OCI-LY3 (cell line): ENCODE data around the gene TRIM15.

Experiments
- EZH2phosphoT487 ChIP-seq: fragments of 200-600 bp; shearing (Covaris generic); IDR thresholded peaks from 2 replicates; pipeline ENCODE4 v1.6.1; 2018; ENCODE audit warnings: antibody characterized with exemption, mixed run types, low read depth
- TF ChIP-seq, protein P1 (sequence below): fragments of 200-600, 300-600 bp; sonication (generic); IDR thresholded peaks from 2 replicates; pipeline ENCODE4 v1.5.1; 2014; ENCODE audit warnings: antibody characterized with exemption, low read length, low read depth

DNA sequence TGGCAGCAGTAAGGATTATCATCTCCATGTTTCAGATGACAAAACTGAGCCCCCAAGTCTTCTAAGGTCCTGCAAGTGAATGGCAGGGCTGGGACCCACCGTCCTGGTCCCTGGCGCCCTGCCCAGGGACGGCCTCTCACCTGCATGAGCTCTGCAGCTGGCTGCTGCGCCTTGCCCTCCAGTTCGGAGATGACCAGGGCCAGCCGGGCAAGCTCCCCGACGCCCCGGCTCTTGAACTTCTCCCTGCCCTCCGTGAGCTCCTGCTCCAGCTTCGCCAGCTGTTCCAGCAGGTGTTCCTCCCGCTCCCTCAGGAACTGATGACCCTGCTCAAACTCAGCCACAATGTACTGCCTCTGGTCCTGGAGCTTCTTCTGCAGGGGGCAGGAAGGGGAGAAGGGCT, 33.0 kb downstream of the TRIM15 start:
- TF ChIP-seq, protein P1, sequence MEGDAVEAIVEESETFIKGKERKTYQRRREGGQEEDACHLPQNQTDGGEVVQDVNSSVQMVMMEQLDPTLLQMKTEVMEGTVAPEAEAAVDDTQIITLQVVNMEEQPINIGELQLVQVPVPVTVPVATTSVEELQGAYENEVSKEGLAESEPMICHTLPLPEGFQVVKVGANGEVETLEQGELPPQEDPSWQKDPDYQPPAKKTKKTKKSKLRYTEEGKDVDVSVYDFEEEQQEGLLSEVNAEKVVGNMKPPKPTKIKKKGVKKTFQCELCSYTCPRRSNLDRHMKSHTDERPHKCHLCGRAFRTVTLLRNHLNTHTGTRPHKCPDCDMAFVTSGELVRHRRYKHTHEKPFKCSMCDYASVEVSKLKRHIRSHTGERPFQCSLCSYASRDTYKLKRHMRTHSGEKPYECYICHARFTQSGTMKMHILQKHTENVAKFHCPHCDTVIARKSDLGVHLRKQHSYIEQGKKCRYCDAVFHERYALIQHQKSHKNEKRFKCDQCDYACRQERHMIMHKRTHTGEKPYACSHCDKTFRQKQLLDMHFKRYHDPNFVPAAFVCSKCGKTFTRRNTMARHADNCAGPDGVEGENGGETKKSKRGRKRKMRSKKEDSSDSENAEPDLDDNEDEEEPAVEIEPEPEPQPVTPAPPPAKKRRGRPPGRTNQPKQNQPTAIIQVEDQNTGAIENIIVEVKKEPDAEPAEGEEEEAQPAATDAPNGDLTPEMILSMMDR = no peak
- no peak for TF ChIP-seq EZH2phosphoT487
